ENCODE data around the gene TXNRD2.
"Not testable (repeated sequence)": the region's sequence is repeated elsewhere in the genome, so short reads cannot be mapped to it uniquely, and the experiment has no call there.

The TXNRD2 gene

GRCh38 chr22:19885841-19886592 lies 55.6 kb downstream of the TXNRD2 start:
- DNase-seq: no peak

- DNase-seq: no peak
Measured at GRCh38 chr22:19884954-19885751, 56.5 kb downstream of the TXNRD2 start.

- DNase-seq: no peak
Measured at GRCh38 chr22:19884161-19884953, 57.3 kb downstream of the TXNRD2 start.

- DNase-seq: not testable (repeated sequence)
Measured at GRCh38 chr22:19883446-19883845, 58.2 kb downstream of the TXNRD2 start.

GRCh38 chr22:19882446-19883381 lies 58.9 kb downstream of the TXNRD2 start:
- no peak for DNase-seq

- no peak for DNase-seq
Measured at GRCh38 chr22:19880786-19881569, 60.6 kb downstream of the TXNRD2 start.

GRCh38 chr22:19879992-19880785 lies 61.4 kb downstream of the TXNRD2 start:
- DNase-seq: no peak

GRCh38 chr22:19879643-19879991 lies 62.0 kb downstream of the TXNRD2 start:
- DNase-seq: no peak

GRCh38 chr22:19879246-19879570 lies 62.4 kb downstream of the TXNRD2 start:
- DNase-seq: no peak

GRCh38 chr22:19878461-19879245 lies 63.0 kb downstream of the TXNRD2 start:
- no peak for DNase-seq

GRCh38 chr22:19877626-19878339 lies 63.8 kb downstream of the TXNRD2 start:
- DNase-seq: no peak

- DNase-seq: no peak
Measured at GRCh38 chr22:19876941-19877625, 64.5 kb downstream of the TXNRD2 start.

GRCh38 chr22:19876314-19876940 lies 65.2 kb downstream of the TXNRD2 start:
- no peak for DNase-seq

GRCh38 chr22:19875531-19876313 lies 65.9 kb downstream of the TXNRD2 start:
- no peak for DNase-seq

GRCh38 chr22:19875061-19875530 lies 66.5 kb downstream of the TXNRD2 start:
- DNase-seq: no peak

GRCh38 chr22:19874307-19875060 lies 67.1 kb downstream of the TXNRD2 start:
- no peak for DNase-seq
